Nephron progenitor cell (in vitro differentiated cells): Measurements from ENCODE around the gene LRBA.
"Not testable (repeated sequence)": the region's sequence is repeated elsewhere in the genome, so short reads cannot be mapped to it uniquely, and the experiment has no call there.

Experiments
- DNase-seq: peaks from one replicate; pipeline ENCODE4 v3.0.0; 2021
- H3K27ac Mint-ChIP-seq: 2 replicates; pipeline ENCODE4 v1.8.0; 2021; ENCODE audit warnings: mild to moderate bottlenecking, moderate library complexity, mixed read lengths
- H3K27me3 Mint-ChIP-seq: 2 replicates; pipeline ENCODE4 v1.8.0; 2021; ENCODE audit warnings: mild to moderate bottlenecking, low read depth, mixed read lengths; ENCODE audit not compliant: poor library complexity
- H3K36me3 Mint-ChIP-seq: 2 replicates; pipeline ENCODE4 v1.8.0; 2021; ENCODE audit warnings: low read depth, mixed read lengths
- H3K4me1 Mint-ChIP-seq: 2 replicates; pipeline ENCODE4 v1.8.0; 2021; ENCODE audit warnings: mixed read lengths
- H3K4me3 Mint-ChIP-seq: 2 replicates; pipeline ENCODE4 v1.8.0; 2021; ENCODE audit warnings: mild to moderate bottlenecking, moderate library complexity, mixed read lengths
- H3K9me3 Mint-ChIP-seq: 2 replicates; pipeline ENCODE4 v1.8.0; 2021; ENCODE audit warnings: mild to moderate bottlenecking, moderate library complexity, mixed read lengths
- TF ChIP-seq, protein P1 (sequence below): fragments of 200-600 bp; sonication (generic); IDR thresholded peaks from 2 replicates; pipeline ENCODE4 v1.5.0; 2021; ENCODE audit warnings: antibody characterized with exemption

Gene LRBA

DNA sequence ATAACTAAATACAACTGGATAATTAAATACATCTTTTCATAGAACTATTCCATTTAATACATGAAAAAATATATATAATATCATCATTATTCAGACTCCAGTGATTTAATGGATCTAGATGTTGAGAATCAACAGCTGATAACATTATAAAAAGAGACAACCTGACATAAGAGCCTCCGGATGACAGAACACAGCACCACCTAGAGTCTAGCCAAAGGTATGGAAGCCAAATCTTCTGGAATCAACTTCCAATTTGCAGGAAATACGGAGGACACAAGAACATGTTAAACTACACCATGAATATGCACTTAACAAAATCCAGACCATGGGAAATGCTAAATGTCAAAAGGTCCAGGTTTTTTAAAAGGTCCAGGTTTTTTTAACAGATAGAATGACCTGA lies 55.0 kb downstream of the LRBA start:
- Mint-ChIP-seq H3K9me3 (peaks cover 62% of the 10 kb centered on the region), H3K27me3 (no peaks in the 10 kb centered on the region)

DNA sequence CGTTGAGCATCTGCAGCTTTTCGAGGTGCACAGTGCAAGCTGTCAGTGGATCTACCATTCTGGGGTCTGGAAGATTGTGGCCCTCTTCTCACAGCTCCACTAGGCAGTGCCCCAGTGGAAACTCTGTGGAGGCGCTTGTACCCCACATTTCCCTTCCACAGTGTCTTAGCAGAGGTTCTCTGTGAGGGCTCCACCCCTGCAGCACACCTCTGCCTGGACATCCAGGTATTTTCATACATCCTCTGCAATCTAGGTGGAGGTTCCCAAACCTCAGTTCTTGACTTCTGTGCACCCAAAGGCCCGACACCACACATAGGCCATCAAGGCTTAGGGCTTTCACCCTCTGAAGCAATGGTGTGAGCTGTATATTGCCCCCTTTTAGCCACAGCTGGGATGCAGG lies 57.1 kb downstream of the LRBA start:
- not testable (repeated sequence) for DNase-seq, H3K4me3 Mint-ChIP-seq, H3K27ac Mint-ChIP-seq

More for the DNA sequence above, 55.0 kb downstream of the LRBA start:
- TF ChIP-seq, protein P1, sequence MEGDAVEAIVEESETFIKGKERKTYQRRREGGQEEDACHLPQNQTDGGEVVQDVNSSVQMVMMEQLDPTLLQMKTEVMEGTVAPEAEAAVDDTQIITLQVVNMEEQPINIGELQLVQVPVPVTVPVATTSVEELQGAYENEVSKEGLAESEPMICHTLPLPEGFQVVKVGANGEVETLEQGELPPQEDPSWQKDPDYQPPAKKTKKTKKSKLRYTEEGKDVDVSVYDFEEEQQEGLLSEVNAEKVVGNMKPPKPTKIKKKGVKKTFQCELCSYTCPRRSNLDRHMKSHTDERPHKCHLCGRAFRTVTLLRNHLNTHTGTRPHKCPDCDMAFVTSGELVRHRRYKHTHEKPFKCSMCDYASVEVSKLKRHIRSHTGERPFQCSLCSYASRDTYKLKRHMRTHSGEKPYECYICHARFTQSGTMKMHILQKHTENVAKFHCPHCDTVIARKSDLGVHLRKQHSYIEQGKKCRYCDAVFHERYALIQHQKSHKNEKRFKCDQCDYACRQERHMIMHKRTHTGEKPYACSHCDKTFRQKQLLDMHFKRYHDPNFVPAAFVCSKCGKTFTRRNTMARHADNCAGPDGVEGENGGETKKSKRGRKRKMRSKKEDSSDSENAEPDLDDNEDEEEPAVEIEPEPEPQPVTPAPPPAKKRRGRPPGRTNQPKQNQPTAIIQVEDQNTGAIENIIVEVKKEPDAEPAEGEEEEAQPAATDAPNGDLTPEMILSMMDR, result peak; percentile 14
- DNase-seq, result no peak
- H3K4me1 Mint-ChIP-seq, result no peaks in the 10 kb centered on the region
- no peak overlapping the region for H3K27ac Mint-ChIP-seq
- H3K4me3 Mint-ChIP-seq, result no peak overlapping the region
- peaks cover 48% of the 10 kb centered on the region for H3K36me3 Mint-ChIP-seq

DNA sequence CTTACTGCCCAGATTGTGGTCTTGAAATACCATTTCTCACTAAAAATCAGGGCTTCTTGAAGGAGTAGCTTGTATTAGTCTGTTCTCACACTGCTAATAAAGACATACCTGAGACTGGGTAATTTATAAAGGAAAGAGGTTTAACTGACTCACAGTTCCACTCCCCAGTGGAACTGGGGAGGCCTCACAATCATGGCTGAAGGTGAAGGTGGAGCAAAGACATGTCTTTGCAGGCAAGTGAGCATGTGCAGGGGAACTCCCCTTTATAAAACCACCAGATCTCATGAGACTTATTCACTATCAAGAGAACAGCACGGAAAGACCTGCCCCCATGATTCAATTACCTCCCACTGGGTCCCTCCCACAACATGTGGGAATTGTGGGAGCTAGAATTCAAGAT lies 58.0 kb downstream of the LRBA start:
- DNase-seq, H3K4me1 Mint-ChIP-seq, H3K4me3 Mint-ChIP-seq, H3K27me3 Mint-ChIP-seq, H3K27ac Mint-ChIP-seq: not testable (repeated sequence)
- Mint-ChIP-seq H3K36me3 (peaks cover 58% of the 10 kb centered on the region), H3K9me3 (peaks cover 65% of the 10 kb centered on the region)

More for the DNA sequence above, 57.1 kb downstream of the LRBA start:
- not testable (repeated sequence) for H3K4me1 Mint-ChIP-seq, H3K27me3 Mint-ChIP-seq
- Mint-ChIP-seq H3K9me3 (peaks cover 59% of the 10 kb centered on the region), H3K36me3 (peaks cover 54% of the 10 kb centered on the region)

DNA sequence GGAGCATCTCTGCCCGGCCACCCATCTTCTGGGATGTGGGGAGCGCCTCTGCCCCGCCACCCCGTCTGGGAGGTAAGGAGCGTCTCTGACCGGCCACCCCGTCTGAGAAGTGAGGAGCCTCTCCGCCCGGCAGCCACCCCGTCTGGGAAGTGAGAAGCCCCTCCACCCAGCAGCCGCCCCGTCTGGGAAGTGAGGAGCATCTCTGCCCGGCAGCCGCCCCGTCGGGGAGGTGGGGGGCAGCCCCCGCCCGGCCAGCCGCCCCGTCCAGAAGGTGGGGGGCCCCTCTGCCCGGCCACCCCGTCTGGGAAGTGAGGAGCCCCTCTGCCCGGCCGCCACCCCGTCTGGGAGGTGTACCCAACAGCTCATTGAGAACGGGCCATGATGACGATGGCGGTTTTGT lies 61.2 kb downstream of the LRBA start:
- H3K4me3 Mint-ChIP-seq, H3K27me3 Mint-ChIP-seq, DNase-seq, H3K27ac Mint-ChIP-seq, H3K4me1 Mint-ChIP-seq: not testable (repeated sequence)
- Mint-ChIP-seq H3K36me3 (peaks cover 46% of the 10 kb centered on the region), H3K9me3 (peaks cover 57% of the 10 kb centered on the region)

DNA sequence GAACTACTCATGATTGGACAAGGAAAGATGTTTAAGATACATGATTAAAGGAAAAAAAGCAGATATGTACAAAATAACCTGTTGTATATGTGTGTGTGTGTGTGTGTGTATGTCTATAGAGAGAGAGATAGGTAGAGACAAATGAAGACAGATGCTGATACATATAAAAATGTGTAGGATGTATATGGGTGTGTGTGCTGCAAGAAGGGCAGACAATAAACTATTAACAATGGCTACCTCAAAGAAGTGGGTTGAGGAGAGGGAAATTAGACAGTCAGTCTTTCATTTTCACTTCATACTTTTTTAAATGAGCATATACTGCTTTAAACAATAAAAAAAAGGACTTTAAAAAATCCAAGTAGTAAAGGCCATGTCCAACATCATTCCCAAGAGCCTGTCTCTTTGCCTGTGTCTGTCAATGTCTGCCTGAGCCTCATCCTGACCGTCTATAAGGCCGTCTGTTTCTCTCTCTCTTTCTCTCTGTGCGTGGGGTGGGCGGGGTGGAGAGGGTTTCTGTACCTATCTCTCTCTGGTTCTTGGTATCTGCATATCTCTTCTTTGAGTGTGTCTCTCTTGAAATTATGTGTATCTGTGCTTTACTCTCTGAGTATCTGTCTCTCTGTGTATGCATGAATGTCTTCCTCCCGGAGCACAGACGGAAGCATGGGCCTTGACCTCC lies 62.8 kb downstream of the LRBA start:
- Mint-ChIP-seq H3K4me1 (peaks cover 6% of the 10 kb centered on the region), H3K27me3 (no peaks in the 10 kb centered on the region), H3K4me3 (no peak overlapping the region), H3K36me3 (peaks cover 30% of the 10 kb centered on the region), H3K27ac (no peak overlapping the region), H3K9me3 (peaks cover 41% of the 10 kb centered on the region)
- no peak for DNase-seq
- TF ChIP-seq, protein P1, result no peak

DNA sequence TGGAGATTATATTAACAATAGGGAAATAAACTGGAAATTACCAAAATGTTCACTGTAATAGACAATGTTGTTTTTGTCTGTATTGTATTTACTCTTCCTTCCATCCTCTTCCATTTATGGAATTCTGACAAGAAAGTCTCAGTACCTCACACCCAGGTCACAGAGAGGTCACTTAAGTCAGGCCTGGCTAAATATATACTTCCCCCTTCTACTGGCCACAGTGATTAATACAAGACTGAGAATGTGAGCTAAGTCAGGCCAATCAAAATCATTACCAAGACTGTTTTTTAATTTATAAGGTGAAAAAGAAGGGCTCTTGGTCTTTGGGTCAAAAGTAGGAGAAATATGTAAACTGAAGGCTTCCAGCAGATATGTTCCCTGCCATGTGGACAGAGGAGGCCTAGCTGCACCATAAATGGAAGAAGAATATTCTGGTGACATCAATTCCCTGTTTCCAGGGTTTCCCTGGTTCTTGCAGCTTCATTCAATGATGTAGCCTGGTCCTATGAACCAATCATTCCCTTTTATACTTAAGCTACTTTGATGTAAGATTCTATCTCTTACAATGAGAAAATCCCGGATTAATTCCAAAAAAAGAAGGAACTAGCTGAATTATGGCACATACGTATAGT lies 64.3 kb downstream of the LRBA start:
- DNase-seq, result no peak
- no peak overlapping the region for H3K27ac Mint-ChIP-seq
- TF ChIP-seq, protein P1, result no peak
- H3K4me3 Mint-ChIP-seq, result no peak overlapping the region
- peaks cover 3% of the 10 kb centered on the region for H3K27me3 Mint-ChIP-seq
- peaks cover 15% of the 10 kb centered on the region for H3K36me3 Mint-ChIP-seq
- peaks cover 25% of the 10 kb centered on the region for H3K9me3 Mint-ChIP-seq
- peaks cover 6% of the 10 kb centered on the region for H3K4me1 Mint-ChIP-seq

DNA sequence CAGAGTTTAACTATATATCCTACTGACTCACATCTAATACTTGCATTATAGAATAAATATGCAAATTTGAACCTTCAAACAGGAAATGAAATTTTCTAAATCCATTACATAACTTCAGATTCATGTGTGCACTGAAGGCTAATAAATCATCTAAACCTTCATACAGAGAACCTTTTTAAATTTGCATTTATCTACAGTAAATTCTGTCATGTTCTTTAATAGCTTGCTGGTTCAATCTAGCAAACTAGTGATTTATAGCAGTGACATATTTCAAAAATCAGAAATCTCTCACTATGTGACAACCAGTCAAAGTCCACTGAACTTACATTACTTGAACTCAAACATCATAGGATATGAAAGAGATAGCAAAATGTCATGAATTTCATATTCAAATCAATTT lies 65.1 kb downstream of the LRBA start:
- Mint-ChIP-seq H3K9me3 (peaks cover 19% of the 10 kb centered on the region), H3K27me3 (peaks cover 3% of the 10 kb centered on the region), H3K27ac (no peak overlapping the region), H3K36me3 (peaks cover 8% of the 10 kb centered on the region), H3K4me3 (no peak overlapping the region), H3K4me1 (peaks cover 6% of the 10 kb centered on the region)
- TF ChIP-seq, protein P1, result no peak
- no peak for DNase-seq
